Fibroblast of villous mesenchyme (primary cell): ENCODE data around the gene SMAD6. TPM values are rescaled to one million over a fixed set of nuclear protein-coding genes. Genes with fewer than 3 reads are reported as not detected.
A peak's percentile ranks its signal among the peaks of the same experiment; 100 is the strongest.

Experiments
- DNase-seq: peaks from one replicate; pipeline ENCODE4 v3.0.0-alpha.2; 2010; ENCODE audit warnings: low read depth
- H3K4me3 ChIP-seq: 2 replicates; pipeline ENCODE4 v1.5.1; 2011; ENCODE audit warnings: low read depth, mild to moderate bottlenecking, low read length
- total RNA-seq: library from RNA; depleted of rRNA; stranded (reverse); fragments of >200 nt; gene quantifications from 2 replicates; pipeline ENCODE4 v1.2.3, GENCODE V29; 2012
- TF ChIP-seq, protein P1 (sequence below): IDR thresholded peaks from 2 replicates; pipeline ENCODE4 v1.5.1; 2012; ENCODE audit warnings: low read depth, mild to moderate bottlenecking, low read length; ENCODE audit not compliant: insufficient read depth

The SMAD6 gene
- total RNA-seq, 1 donor = 3.0 TPM

DNA sequence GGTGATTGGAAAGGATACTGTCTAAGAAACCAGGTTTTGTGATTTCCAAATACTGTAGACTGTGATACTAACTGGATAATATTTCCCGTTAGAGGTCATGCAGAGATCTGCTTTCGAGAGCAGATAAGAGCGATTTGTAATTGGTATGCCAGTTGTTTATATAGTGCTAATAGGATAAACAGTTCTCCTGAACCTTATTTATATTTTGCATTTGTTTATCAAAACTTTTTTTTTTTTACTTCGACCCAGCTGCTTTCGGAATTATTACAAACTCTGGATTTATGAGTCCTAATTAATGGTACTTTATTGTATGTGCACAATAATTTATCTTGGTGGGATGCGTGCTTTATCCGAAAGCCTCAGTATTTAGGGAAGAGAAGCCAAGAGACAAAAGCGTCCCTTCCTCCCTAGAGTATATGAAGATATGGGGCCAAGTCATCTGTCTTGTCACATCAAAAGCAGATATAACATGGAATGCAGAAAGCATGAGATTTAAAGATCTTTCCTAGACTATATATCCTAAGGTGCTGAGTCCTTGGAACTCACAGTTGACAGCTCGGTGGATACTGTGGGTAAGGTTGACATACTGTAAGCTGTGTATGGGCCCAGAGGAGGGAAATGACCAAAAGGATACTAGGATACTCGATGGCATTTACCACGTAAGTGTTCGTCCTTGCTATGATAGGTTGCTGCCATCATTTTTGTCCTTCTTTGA is 62.2 kb downstream of the SMAD6 start:
- peak; percentile 73 for DNase-seq
- TF ChIP-seq, protein P1, sequence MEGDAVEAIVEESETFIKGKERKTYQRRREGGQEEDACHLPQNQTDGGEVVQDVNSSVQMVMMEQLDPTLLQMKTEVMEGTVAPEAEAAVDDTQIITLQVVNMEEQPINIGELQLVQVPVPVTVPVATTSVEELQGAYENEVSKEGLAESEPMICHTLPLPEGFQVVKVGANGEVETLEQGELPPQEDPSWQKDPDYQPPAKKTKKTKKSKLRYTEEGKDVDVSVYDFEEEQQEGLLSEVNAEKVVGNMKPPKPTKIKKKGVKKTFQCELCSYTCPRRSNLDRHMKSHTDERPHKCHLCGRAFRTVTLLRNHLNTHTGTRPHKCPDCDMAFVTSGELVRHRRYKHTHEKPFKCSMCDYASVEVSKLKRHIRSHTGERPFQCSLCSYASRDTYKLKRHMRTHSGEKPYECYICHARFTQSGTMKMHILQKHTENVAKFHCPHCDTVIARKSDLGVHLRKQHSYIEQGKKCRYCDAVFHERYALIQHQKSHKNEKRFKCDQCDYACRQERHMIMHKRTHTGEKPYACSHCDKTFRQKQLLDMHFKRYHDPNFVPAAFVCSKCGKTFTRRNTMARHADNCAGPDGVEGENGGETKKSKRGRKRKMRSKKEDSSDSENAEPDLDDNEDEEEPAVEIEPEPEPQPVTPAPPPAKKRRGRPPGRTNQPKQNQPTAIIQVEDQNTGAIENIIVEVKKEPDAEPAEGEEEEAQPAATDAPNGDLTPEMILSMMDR = no peak
- H3K4me3 ChIP-seq = no peak overlapping the region

DNA sequence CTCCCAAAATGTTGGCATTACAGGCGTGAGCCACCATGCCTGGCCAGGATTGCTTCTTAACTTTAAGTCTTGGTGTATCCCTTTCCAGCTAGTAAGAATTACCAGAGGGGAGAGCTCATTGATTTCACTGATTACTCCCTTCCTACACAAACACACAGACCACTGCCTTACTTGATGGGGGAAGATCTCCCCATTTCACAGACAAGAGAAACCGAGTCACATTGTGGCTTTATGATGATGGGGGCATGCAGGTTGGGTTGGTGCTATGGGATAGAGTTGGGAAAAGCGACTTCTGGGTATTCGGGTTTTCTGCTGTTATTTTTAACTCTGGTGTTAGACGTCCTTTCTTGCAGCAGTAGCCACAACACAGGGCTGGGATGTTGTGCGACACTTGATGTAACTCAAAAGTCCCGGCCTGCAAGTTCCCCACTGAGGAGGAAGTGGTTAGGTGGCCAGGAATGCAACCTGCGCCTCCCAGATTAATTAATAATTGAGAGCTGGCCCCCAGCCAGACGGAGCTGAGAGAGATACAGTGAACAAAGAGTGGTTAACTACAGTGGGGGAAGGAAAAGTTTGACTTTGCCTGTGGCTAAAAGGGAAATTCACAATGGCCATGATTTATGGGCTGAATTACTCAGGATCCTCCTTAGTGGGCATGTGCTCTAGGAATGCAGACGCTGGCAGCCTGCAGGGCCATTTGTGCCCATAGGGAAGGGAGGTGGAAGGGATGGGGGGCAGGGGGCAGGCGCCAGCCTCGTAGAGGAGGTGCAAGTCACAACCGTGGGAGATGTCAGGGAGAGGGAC is 63.6 kb downstream of the SMAD6 start:
- no peak overlapping the region for H3K4me3 ChIP-seq
- TF ChIP-seq, protein P1 = no peak
- peak; percentile 25 for DNase-seq

DNA sequence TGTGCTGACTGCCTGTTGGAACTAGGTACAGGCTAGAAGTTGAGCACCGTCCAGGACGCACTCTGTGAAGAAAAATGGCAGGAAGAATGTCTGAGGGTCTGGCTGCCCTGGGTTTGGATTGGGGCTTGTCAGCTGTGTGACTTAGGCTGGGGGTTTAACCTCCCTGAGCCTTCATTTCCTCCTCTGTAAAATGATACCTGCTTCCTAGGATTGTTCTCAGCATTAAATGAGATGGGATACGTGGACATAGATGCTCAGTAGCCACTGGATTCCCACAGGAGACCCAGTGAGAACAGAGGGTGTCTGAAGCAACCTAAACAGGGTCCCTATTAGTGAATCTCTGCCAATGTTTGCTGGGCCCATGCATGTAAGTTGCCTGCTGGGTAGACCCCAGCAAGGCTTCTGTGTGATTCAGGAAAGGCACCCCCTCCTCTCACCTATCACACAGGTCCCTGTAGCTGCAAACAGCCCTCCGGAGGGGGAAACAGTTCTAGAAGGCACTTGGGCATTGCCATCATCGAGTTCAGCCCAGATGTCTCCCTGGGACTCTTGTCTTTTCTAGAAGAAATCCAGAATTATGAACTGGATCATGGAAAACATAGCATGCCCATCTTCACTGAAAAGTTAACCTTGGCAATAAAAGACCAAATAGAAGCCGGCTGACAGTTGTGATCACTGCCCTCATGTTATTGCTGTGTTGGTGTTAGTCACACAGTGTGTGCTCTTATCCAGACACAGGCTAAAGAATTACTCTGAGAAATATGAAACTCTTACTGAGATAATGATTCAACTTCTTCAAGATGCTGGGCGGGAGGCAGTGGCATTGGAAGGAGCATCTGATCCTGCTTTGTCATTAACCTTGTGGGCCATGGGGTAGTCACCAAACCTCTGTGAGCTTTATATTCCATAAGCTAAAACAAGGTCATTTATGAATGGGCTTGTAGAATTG is 64.5 kb downstream of the SMAD6 start:
- DNase-seq = no peak
- TF ChIP-seq, protein P1 = no peak
- H3K4me3 ChIP-seq = no peak overlapping the region

DNA sequence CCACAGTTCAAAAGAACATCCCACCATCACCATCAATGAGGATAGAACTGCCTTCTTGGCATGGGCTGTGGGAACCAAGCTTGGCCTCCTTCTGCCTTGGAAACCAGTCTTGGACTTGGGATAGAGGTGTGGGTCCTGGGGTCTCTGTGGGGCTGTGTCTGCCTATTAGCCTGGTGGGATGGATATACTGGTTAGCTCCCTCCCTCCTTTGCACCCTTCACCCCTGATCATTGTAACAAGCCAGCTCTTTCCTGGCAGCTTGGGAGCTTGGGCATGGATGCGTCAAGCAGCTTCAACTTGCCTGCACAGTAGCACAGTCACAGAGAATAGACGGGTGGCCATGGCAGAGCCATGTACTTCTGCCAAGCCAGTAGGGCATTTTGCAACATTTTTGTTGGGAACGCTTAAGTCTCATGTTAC is 65.2 kb downstream of the SMAD6 start:
- DNase-seq = no peak
- no peak overlapping the region for H3K4me3 ChIP-seq

DNA sequence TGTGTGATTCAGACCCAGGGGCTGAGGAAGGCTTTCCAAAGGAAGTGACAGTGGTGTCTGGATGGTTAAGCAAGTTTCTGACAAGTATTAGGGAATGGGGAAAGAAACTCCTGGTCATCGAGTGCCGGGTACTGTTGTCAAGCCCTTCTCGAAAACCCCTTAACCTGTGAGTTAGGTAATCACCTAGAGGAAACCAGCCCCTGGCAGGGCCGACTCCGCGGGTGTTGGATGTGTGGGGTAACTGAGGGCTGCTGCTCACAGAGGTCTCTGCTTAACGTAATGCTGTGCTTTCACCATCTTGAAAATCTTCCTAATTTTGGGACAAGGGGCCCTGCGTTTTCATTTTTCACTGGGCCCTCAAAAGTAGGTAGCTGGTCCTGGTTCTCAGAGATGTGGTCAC is 67.0 kb downstream of the SMAD6 start:
- no peak for DNase-seq
- no peak overlapping the region for H3K4me3 ChIP-seq
- TF ChIP-seq, protein P1 = no peak

More for the DNA sequence above, 65.2 kb downstream of the SMAD6 start:
- TF ChIP-seq, protein P1 = no peak

DNA sequence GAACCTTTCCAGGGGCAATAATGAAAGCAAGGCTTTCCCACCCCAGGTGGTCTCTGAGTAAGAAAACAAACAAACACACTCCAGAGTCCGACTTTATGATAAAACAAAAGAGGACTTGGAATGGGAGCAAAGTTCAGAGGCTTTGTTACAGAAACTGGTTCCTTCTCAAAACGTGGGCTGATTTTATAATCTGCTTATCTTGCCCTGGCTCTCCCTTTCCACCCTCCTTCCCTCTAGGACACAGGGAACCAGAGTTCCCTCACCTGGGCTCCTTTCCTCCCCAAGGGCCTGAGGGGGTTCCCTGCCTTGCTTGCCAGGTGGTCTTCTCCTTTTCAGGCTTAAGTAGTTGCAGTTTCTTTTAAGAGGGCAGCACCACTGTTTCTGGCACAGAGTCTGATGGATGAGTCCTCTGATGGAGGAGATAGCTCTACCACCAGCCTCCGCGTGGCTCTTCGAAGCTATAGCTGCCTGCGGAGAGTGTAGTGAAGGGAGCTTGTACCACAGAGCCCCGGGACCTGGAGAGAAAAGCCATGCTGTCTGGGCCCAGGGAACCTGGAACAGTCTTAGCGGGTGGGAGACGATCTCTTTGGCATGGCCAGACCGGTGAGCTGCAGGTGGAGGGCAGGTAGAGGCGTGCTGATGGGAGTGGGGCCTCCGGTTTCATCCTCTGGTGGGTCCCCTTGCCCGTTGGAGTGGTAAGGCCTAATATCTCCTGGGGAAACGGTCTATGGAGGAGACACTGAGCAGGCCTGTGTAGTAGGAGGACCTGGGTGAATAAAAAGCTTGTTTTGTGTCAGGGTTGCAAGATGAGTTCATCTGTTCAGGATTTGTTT is 68.7 kb downstream of the SMAD6 start:
- TF ChIP-seq, protein P1 = no peak
- no peak overlapping the region for H3K4me3 ChIP-seq
- DNase-seq = no peak
